Caco-2 (cell line): ENCODE measurements around the gene GPC5. TPM values are rescaled to one million over a fixed set of nuclear protein-coding genes. Genes with fewer than 3 reads are reported as not detected.

Experiments used
- BruUV-seq: library from RNA; stranded (reverse); fragments of 400-500 nt; replicated peaks from 2 replicates; lab custom pipeline; 2021; lab: Mats Ljungman, UMichigan
- CTCF ChIA-PET: fragments of 300-600 bp; sonication (Branson Sonifier 250); formaldehyde crosslinking; loops from one replicate; lab custom pipeline; 2022; ENCODE audit warnings: antibody characterized with exemption; lab: Charles Lee
- POLR2A ChIA-PET: fragments of 300-600 bp; sonication (Branson Sonifier 250); formaldehyde crosslinking; loops from one replicate; lab custom pipeline; 2022; ENCODE audit warnings: antibody characterized with exemption; lab: Charles Lee
- DNase-seq, 2 experiments: peaks; one replicate each; pipeline versions ENCODE4 v3.0.0 to v3.0.0-alpha.2; 2020 to 2022
- H3K27me3 ChIP-seq: replicated peaks from 2 replicates; pipeline ENCODE4 v1.6.0; 2011; ENCODE audit warnings: low read length; ENCODE audit not compliant: control insufficient read depth, insufficient read depth
- H3K36me3 ChIP-seq: 2 replicates; pipeline ENCODE4 v1.5.1; 2011; ENCODE audit warnings: low read length; ENCODE audit not compliant: control insufficient read depth, insufficient read depth
- H3K4me1 ChIP-seq: fragments of 250-450 bp; sonication (Bioruptor Pico); 2 replicates; pipeline ENCODE4 v1.5.1; 2020; ENCODE audit warnings: mild to moderate bottlenecking
- H3K4me3 ChIP-seq: 2 replicates; pipeline ENCODE4 v1.5.1; 2011; ENCODE audit warnings: low read depth, mild to moderate bottlenecking, control low read depth, low read length
- H3K9me3 ChIP-seq: fragments of 250-450 bp; sonication (Bioruptor Pico); 2 replicates; pipeline ENCODE4 v1.5.1; 2020; ENCODE audit warnings: mild to moderate bottlenecking, moderate library complexity
- H3K27ac Mint-ChIP-seq: one replicate; pipeline ENCODE4 v1.8.0; 2022; ENCODE audit warnings: mixed read lengths; ENCODE audit not compliant: unreplicated experiment
- H3K27me3 Mint-ChIP-seq: one replicate; pipeline ENCODE4 v1.8.0; 2022; ENCODE audit warnings: mixed read lengths; ENCODE audit not compliant: insufficient read depth, unreplicated experiment
- H3K36me3 Mint-ChIP-seq: one replicate; pipeline ENCODE4 v1.8.0; 2022; ENCODE audit warnings: mild to moderate bottlenecking, mixed read lengths; ENCODE audit not compliant: insufficient read depth, unreplicated experiment
- H3K4me1 Mint-ChIP-seq: one replicate; pipeline ENCODE4 v1.8.0; 2022; ENCODE audit warnings: low read depth, mixed read lengths; ENCODE audit not compliant: unreplicated experiment
- H3K4me3 Mint-ChIP-seq: one replicate; pipeline ENCODE4 v1.8.0; 2022; ENCODE audit warnings: mild to moderate bottlenecking, moderate library complexity, mixed read lengths; ENCODE audit not compliant: unreplicated experiment
- H3K9me3 Mint-ChIP-seq: one replicate; pipeline ENCODE4 v1.8.0; 2022; ENCODE audit warnings: mixed read lengths; ENCODE audit not compliant: unreplicated experiment
- intact Hi-C: fragments of 100-400 bp; cut with micrococcal nuclease; formaldehyde crosslinking; loops from one replicate; pipeline ENCODE4 v1.10.0; 2022; ENCODE audit not compliant: unreplicated experiment
- total RNA-seq: library from RNA; stranded (reverse); gene quantifications from 2 replicates; pipeline ENCODE4 v1.2.3, GENCODE V29; 2022
- TF ChIP-seq, protein P1 (sequence below), 2 experiments: fragments of 200-600 bp in 1 of 2; IDR thresholded peaks; 1 replicate in 1 of 2; 2 replicates in 1 of 2; pipeline versions ENCODE4 v1.5.1 to v1.8.0; 2011 to 2022; ENCODE audit warnings: antibody characterized with exemption in 1 of 2, control low read depth in 1 of 2, inconsistent platforms in 1 of 2, low read depth in 1 of 2, low read length in 1 of 2, mild to moderate bottlenecking in 1 of 2, moderate library complexity in 1 of 2; ENCODE audit not compliant: insufficient read depth in 1 of 2, severe bottlenecking in 1 of 2, unreplicated experiment in 1 of 2

GPC5 gene
- total RNA-seq, 1 experiment from 2014 or later: 4.1 TPM

DNA sequence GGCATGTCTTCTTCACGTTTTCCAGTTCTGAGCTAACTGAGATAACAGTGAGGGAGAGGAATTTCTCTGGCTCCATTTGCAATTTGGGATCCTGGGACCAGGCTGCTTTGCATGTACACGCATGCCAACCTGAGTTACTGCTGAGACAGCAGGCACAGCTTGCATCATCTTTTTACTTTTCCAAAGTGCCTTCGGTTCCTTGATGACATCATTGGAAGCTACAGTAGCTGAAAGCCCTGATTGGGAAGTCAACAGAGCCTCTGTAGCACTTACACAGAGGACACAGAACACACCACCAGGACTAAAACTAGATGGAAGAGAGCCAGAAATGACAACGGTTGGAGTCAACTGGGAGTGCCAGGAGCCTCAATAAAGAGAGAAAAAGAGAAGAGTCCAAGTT is 1429.1 kb downstream of the GPC5 start:
- Histone ChIP-seq H3K36me3 (no peaks in the 10 kb centered on the region), H3K4me3 (no peak overlapping the region), H3K9me3 (0 out of 2 replicates have a peak, but pooled peaks cover 3% of the 10 kb centered on the region), H3K27me3 (no peaks in the 10 kb centered on the region), H3K4me1 (no peaks in the 10 kb centered on the region)
- no peaks in the 10 kb centered on the region for H3K27me3 Mint-ChIP-seq
- ChIA-PET POLR2A (no interaction called here), CTCF (no interaction called here)
- intact Hi-C loops: no loop called here
- no peaks in the 10 kb centered on the region for H3K9me3 Mint-ChIP-seq
- H3K36me3 Mint-ChIP-seq: no peaks in the 10 kb centered on the region
- no peak overlapping the region for H3K27ac Mint-ChIP-seq
- H3K4me3 Mint-ChIP-seq: no peak overlapping the region
- no peaks in the 10 kb centered on the region for H3K4me1 Mint-ChIP-seq
- BruUV-seq: no TSS peak
- TF ChIP-seq, protein P1, sequence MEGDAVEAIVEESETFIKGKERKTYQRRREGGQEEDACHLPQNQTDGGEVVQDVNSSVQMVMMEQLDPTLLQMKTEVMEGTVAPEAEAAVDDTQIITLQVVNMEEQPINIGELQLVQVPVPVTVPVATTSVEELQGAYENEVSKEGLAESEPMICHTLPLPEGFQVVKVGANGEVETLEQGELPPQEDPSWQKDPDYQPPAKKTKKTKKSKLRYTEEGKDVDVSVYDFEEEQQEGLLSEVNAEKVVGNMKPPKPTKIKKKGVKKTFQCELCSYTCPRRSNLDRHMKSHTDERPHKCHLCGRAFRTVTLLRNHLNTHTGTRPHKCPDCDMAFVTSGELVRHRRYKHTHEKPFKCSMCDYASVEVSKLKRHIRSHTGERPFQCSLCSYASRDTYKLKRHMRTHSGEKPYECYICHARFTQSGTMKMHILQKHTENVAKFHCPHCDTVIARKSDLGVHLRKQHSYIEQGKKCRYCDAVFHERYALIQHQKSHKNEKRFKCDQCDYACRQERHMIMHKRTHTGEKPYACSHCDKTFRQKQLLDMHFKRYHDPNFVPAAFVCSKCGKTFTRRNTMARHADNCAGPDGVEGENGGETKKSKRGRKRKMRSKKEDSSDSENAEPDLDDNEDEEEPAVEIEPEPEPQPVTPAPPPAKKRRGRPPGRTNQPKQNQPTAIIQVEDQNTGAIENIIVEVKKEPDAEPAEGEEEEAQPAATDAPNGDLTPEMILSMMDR (IDR thresholded peaks at IDR 0.05; ENCODE audit: insufficient read depth in 1 of 2, low read depth in 1 of 2, low read length in 1 of 2, severe bottlenecking in 1 of 2, unreplicated experiment in 1 of 2): no peak
- no peak for DNase-seq

DNA sequence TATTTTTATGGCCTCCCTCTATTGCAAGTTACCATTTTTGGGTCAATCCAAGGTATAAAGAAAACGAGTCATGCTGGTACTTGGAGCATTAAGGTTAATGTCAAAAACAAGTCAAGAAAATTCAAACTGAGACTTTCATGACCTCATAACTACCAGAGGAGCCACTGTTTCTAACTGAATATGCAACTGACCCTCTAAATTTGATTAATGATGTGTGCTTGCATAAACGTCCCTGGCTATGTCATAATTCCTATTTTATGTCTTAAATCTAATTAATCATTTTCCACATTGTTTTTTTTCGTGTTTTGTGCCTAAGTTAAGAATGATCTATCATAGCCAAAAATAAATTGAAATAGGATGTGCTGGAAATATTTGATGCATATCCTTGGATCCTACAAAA is 1431.5 kb downstream of the GPC5 start:
- no peak for DNase-seq
- TF ChIP-seq, protein P1 (IDR thresholded peaks at IDR 0.05; ENCODE audit: insufficient read depth in 1 of 2, low read depth in 1 of 2, low read length in 1 of 2, severe bottlenecking in 1 of 2, unreplicated experiment in 1 of 2): no peak
- Histone ChIP-seq H3K27me3 (no peaks in the 10 kb centered on the region), H3K9me3 (0 out of 2 replicates have a peak, but pooled peaks cover 3% of the 10 kb centered on the region), H3K36me3 (no peaks in the 10 kb centered on the region), H3K4me3 (no peak overlapping the region), H3K4me1 (no peaks in the 10 kb centered on the region)
- no TSS peak for BruUV-seq
- Mint-ChIP-seq H3K27ac (no peak overlapping the region), H3K36me3 (no peaks in the 10 kb centered on the region), H3K4me3 (no peak overlapping the region), H3K4me1 (no peaks in the 10 kb centered on the region), H3K27me3 (no peaks in the 10 kb centered on the region), H3K9me3 (no peaks in the 10 kb centered on the region)
- CTCF ChIA-PET: no interaction called here
- intact Hi-C loops: loop anchor here (5.0 kb wide), 1 partner anchor 247 kb away; no protein-coding TSS in a partner anchor
- POLR2A ChIA-PET: no interaction called here

DNA sequence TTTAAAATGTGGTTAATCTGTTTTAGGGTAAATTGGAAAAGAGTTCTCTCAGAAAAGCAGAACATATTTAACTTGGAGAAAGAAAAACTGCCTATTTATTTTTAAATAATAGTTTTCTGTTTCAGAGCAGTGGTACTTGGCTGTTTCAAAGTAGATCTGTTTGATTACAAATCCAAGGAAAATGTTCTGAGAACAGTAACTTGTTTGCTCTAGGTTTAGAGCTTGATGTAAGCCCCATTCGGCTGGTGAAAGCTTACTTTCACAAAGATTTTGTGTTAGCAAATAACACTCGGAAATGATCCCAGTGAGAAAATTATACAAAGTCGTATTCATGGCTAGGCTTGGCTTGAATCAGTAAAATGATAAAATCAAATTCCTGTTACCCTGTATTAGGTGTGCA is 1432.4 kb downstream of the GPC5 start:
- Histone ChIP-seq H3K4me3 (no peak overlapping the region), H3K36me3 (no peaks in the 10 kb centered on the region), H3K27me3 (no peaks in the 10 kb centered on the region), H3K9me3 (0 out of 2 replicates have a peak, but pooled peaks cover 3% of the 10 kb centered on the region), H3K4me1 (no peaks in the 10 kb centered on the region)
- Mint-ChIP-seq H3K36me3 (no peaks in the 10 kb centered on the region), H3K9me3 (no peaks in the 10 kb centered on the region), H3K27me3 (no peaks in the 10 kb centered on the region), H3K4me1 (no peaks in the 10 kb centered on the region), H3K27ac (no peak overlapping the region), H3K4me3 (no peak overlapping the region)
- no TSS peak for BruUV-seq
- no peak for DNase-seq
- POLR2A ChIA-PET: no interaction called here
- TF ChIP-seq, protein P1 (IDR thresholded peaks at IDR 0.05; ENCODE audit: insufficient read depth in 1 of 2, low read depth in 1 of 2, low read length in 1 of 2, severe bottlenecking in 1 of 2, unreplicated experiment in 1 of 2): no peak
- intact Hi-C loops: loop anchor here (5.0 kb wide), 1 partner anchor 246 kb away; no protein-coding TSS in a partner anchor
- CTCF ChIA-PET: no interaction called here
